Pancreas (tissue), 10 donors: ENCODE measurements around the gene SCAMP3. TPM values are rescaled to one million over a fixed set of nuclear protein-coding genes. Genes with fewer than 3 reads are reported as not detected.
A peak's percentile ranks its signal among the peaks of the same experiment; 100 is the strongest.
"Not testable (repeated sequence)": the region's sequence is repeated elsewhere in the genome, so short reads cannot be mapped to it uniquely, and the experiment has no call there.

ENCODE experiments used
- ATAC-seq, 4 donors: fragments of 200-7000 bp; cut with Tn5 transposase; one replicate each; pipeline versions ENCODE4 v1.8.0 to v1.9.1; 2020; ENCODE audit warnings: mild to moderate bottlenecking in 4 of 4, moderate library complexity in 4 of 4
- DNase-seq, 6 donors: peaks; one replicate each; pipeline ENCODE4 v3.0.0-alpha.2; 2020
- FAIRE-seq: peaks from 2 replicates; lab custom pipeline; 2012; peaks lifted over from hg19 to GRCh38; lab: Jason Lieb, UNC
- H3K27ac ChIP-seq, 4 donors: fragments of 200-600 bp; sonication (generic); 1 replicate in 3 of 4; 2 replicates in 1 of 4; pipeline versions ENCODE4 v1.5.0 to v1.8.0; 2020
- H3K27me3 ChIP-seq, 4 donors: fragments of 200-600 bp; one replicate each; pipeline ENCODE4 v1.8.0; 2021
- H3K36me3 ChIP-seq, 3 donors: fragments of 200-600 bp; sonication (generic) in 1 of 3; one replicate each; pipeline versions ENCODE4 v1.5.0 to v1.8.0; 2020 to 2021
- H3K4me1 ChIP-seq, 3 donors: fragments of 200-600 bp; one replicate each; pipeline ENCODE4 v1.8.0; 2021
- H3K4me3 ChIP-seq, 4 donors: fragments of 200-600 bp; sonication (generic) in 2 of 4; one replicate each; pipeline versions ENCODE4 v1.5.0 to v1.8.0; 2020 to 2021
- H3K9me3 ChIP-seq, 4 donors: fragments of 200-600 bp; one replicate each; pipeline ENCODE4 v1.8.0; 2021
- CTCF ChIP-seq, 4 donors: fragments of 200-600 bp; sonication (generic) in 3 of 4; IDR thresholded peaks; one replicate each; pipeline versions ENCODE4 v1.5.0 to v1.8.0; 2021; ENCODE audit warnings: antibody characterized with exemption in 4 of 4
- WGBS, 2 donors: extraction: QIAGEN DNeasy Blood & Tissue Kit; methylation state at CpG; one replicate each; pipeline ENCODE4 v1.1.7; 2013; 5-methylcytosine and 5-hydroxymethylcytosine counted together
- intact Hi-C, 3 donors: fragments of 100-400 bp; cut with DNase I; formaldehyde crosslinking; loops; one replicate each; pipeline versions ENCODE4 v1.11.1 to v1.14.2; 2022
- polyA plus RNA-seq, 2 donors: library from polyadenylated mRNA; stranded (reverse); fragments of 200-250 nt; gene quantifications; one replicate each; pipeline ENCODE4 v1.2.3, GENCODE V29; 2013
- total RNA-seq, 6 donors: library from RNA; stranded (reverse); fragmentation: NEBNext Ultra II Directional in 4 of 6; extraction: Animal tissue kit (Norgen Biotek cat#: 25700) in 4 of 6; gene quantifications; one replicate each; pipeline versions ENCODE4 v1.2.1 to v1.2.4, GENCODE V29; 2021 to 2023
- donor health status: healthy with polysubstance abuse.
- donor health status: DM: no; HTN: no; CAD: no; lungs with moderate emphysema.
- donor health status: DM: no; HTN: no; CAD: no.
- donor health status: control.
- donor health status: control.
- donor health status: Bipolar disorder and iron deficiency.
- donor health status: DM: yes; HTN: yes; CAD: no.
- donor health status: DM: no; HTN: no; CAD: no.
- donor health status: DM: no; HTN: no; CAD: no.
- donor health status: DM: yes; HTN: yes; CAD: no.

SCAMP3 gene
- total and polyA plus RNA-seq, 8 donors, result 25.1 to 55.5 (median 28.8) TPM

GRCh38 chr1:155231302-155231701, 30.9 kb downstream of the SCAMP3 start:
- H3K4me1 ChIP-seq, H3K4me3 ChIP-seq, intact Hi-C loops, H3K36me3 ChIP-seq, ATAC-seq, H3K9me3 ChIP-seq, H3K27ac ChIP-seq, DNase-seq, H3K27me3 ChIP-seq, FAIRE-seq: not testable (repeated sequence)
- 85% methylated on average over 3 of the region's 3 CpGs for WGBS, 2 donors

GRCh38 chr1:155228096-155228427, 34.1 kb downstream of the SCAMP3 start:
- no peaks in the 10 kb centered on the region for H3K36me3 ChIP-seq
- no peaks in the 10 kb centered on the region for H3K27me3 ChIP-seq
- ATAC-seq (no peak), FAIRE-seq (no peak), DNase-seq (peak in 1 of 6 donors; percentile 9)
- H3K27ac ChIP-seq, result peak overlapping the region in 2 of 4 donors; percentile 85
- WGBS, 2 donors, result 56% methylated on average over 9 of the region's 9 CpGs
- H3K9me3 ChIP-seq, result no peaks in the 10 kb centered on the region
- intact Hi-C loops, result no loop called here
- no peak for TF ChIP-seq CTCF (IDR thresholded peaks at IDR 0.05)
- H3K4me3 ChIP-seq, result peak overlapping the region; percentile 4 to 70 (median 32)
- peaks cover 0 to 4% (median 0%) of the 10 kb centered on the region in 3 donors for H3K4me1 ChIP-seq

DNA sequence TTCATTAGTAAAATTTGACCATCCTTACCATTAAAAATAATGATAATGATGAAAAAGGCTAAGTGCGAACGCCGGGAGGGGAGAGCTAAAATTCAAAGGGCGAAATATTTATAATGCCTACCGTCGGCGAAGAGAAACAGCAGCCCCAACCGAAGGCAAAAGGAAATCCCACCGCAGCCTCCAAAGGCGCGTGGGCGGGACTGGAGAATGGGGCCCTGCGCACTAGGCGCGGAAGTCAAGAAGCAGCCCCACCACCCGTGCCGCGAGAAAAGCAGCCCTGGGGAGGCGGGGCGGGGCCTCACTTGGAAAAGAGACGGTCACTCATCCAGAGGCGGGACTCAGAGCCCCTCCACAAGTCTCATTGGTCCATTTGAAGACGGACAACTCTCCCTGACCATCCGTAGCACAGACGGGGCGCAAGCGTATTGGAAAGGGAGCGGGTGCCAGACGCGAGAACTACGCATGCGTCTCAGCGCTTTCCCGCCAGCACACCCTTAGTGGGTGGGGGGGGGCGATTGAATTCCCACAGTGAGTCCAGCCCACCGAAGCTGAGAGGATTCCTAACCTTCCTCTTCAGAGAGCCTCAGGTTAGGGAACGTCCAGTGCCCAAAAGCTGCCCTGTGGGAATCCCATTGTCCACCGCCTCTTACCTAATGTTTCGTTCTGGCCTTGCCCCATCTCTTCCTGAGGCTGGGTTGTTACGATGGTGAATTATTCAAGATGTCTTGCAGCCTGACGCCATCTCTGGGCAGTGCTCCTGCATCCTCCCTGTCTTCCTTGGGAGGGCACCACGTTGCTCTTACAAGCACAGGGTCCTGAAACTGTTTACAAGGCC, 34.7 kb downstream of the SCAMP3 start:
- no peaks in the 10 kb centered on the region for H3K27me3 ChIP-seq
- peak overlapping the region; percentile 17 to 85 (median 64) for H3K27ac ChIP-seq
- FAIRE-seq (peak; percentile 56), ATAC-seq (peak; percentile 96 to 99 (median 98)), DNase-seq (peak; percentile 93 to 98 (median 96))
- H3K36me3 ChIP-seq, result no peaks in the 10 kb centered on the region
- intact Hi-C loops, result no loop called here
- H3K4me1 ChIP-seq, result peaks cover 0 to 4% (median 0%) of the 10 kb centered on the region in 3 donors
- peak overlapping the region; percentile 17 to 70 (median 48) for H3K4me3 ChIP-seq
- no peaks in the 10 kb centered on the region for H3K9me3 ChIP-seq
- WGBS, 2 donors, result 1% methylated on average over 42 of the region's 42 CpGs
- no peak for TF ChIP-seq CTCF (IDR thresholded peaks at IDR 0.05)

DNA sequence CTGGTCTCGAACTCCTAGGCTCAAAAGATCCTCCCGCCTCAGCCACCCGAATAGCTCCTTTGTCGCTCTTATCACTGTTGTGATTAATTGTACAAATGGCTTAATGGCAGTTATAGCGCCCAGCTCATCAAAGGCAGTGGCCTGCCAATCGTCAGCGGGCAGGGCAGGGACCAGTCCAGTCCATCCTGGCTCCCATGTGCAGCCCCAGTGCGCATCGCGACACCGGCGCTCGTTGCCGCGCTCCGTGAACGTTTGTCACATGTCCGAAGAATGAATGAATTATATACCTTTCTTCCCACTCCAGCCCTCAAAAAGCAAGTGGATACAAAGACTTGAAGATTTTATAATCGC, 35.3 kb downstream of the SCAMP3 start:
- Histone ChIP-seq H3K36me3 (no peaks in the 10 kb centered on the region), H3K27ac (peak overlapping the region; percentile 17 to 85 (median 64)), H3K4me1 (peaks cover 0 to 4% (median 0%) of the 10 kb centered on the region in 3 donors), H3K27me3 (no peaks in the 10 kb centered on the region), H3K9me3 (no peaks in the 10 kb centered on the region), H3K4me3 (peak overlapping the region; percentile 17 to 70 (median 48))
- no peak for TF ChIP-seq CTCF (IDR thresholded peaks at IDR 0.05)
- DNase-seq (peak in 3 of 6 donors; percentile 43 to 72 (median 51)), FAIRE-seq (no peak), ATAC-seq (peak; percentile 42 to 58 (median 48))
- 0% methylated on average over 19 of the region's 19 CpGs for WGBS, 2 donors
- intact Hi-C loops, result no loop called here

DNA sequence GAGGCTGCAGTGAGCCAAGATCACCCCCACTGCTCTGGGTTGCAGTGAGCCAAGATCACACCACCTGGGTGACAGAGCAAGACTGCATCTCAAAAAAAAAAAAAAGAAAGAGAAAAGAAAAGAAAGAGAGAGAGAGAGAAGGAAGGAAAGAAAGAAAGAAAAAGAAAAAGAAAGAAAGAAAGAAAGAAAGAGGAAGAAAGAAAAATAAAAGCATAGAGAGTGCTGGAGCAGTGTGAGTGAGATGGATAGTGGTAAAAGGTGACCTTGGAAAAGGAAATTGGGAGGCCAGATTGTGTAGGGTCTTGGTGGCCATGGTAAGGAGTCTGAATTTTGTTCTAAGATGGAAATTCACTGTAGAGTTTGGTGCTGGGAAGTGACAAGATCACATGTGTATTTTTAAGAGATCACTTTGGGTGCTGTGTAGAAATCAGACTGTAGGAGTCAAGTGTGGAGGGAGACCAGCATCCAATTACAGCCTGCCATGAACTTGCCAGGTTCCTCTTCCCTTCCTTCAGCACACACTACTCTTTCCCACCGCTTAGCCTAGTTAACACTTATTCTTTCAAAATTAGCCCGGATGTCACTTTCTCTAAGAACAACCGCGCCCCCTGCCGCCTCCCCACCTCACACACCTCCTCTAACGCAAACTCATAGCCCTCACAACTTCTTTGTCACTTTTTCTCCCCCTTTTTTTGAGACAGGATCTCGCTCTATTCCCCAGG, 35.8 kb downstream of the SCAMP3 start:
- Histone ChIP-seq H3K27ac (peak overlapping the region in 3 of 4 donors; percentile 17 to 85 (median 85)), H3K4me1 (peaks cover 0 to 4% (median 0%) of the 10 kb centered on the region in 3 donors), H3K4me3 (peak overlapping the region in 3 of 4 donors; percentile 17 to 70 (median 48)), H3K27me3 (no peaks in the 10 kb centered on the region), H3K36me3 (no peaks in the 10 kb centered on the region), H3K9me3 (no peaks in the 10 kb centered on the region)
- no peak for FAIRE-seq
- DNase-seq, result peak; percentile 51 to 71 (median 62)
- intact Hi-C loops, result no loop called here
- peak in 3 of 4 donors; percentile 19 to 30 (median 28) for TF ChIP-seq CTCF (IDR thresholded peaks at IDR 0.05)
- 0 to 1% methylated on average over 7 of the region's 7 CpGs for WGBS, 2 donors
- ATAC-seq, result peak; percentile 53 to 72 (median 68)

DNA sequence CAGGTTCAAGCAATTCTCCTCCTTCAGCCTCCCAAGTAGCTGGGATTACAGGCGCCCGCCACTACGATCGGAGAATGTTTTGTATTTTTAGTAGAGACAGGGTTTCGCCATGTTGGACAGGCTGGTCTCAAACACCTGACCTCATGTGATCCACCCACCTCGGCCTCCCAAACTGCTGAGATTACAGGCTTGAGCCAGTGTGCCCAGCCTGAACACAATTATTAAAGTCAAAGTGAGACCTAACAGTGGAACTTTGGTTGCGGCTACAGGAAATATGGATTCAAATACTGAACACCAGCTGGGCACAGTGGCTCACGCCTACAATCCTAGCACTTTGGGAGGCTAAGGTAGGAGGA, 36.8 kb downstream of the SCAMP3 start:
- peak in 1 of 6 donors; percentile 6 for DNase-seq
- H3K4me1 ChIP-seq, H3K9me3 ChIP-seq, ATAC-seq, intact Hi-C loops, H3K36me3 ChIP-seq, H3K4me3 ChIP-seq, FAIRE-seq, H3K27ac ChIP-seq, H3K27me3 ChIP-seq: not testable (repeated sequence)
- 96 to 97% methylated on average over 8 of the region's 8 CpGs for WGBS, 2 donors
